Measurements from ENCODE around the gene CNTN4. TPM values are rescaled to one million over a fixed set of nuclear protein-coding genes. Genes with fewer than 3 reads are reported as not detected.

Gene CNTN4
- total and polyA plus RNA-seq, 2 of the 8 experiments (the other 6 are each of a cell fraction or from before 2014, with no cell fraction given), result 0.41 to 2.2 TPM

- no peaks in the 10 kb centered on the region for H3K9me3 ChIP-seq (ENCODE audit: insufficient read depth in 2 of 2, low read depth in 1 of 2, low read length in 1 of 2)
- H3K79me1 ChIP-seq (ENCODE audit: low read depth, low read length), result no peaks in the 10 kb centered on the region
- no peaks in the 10 kb centered on the region for H3K23me2 ChIP-seq (ENCODE audit: low read depth, low read length)
- no peak overlapping the region for H2AFZ ChIP-seq (ENCODE audit: low read length)
- no peak overlapping the region for H3K14ac ChIP-seq (ENCODE audit: insufficient read length)
- H2BK5ac ChIP-seq (ENCODE audit: low read depth, low read length), result no peak overlapping the region
- H3K36me3 ChIP-seq (ENCODE audit: control insufficient read depth in 2 of 4, insufficient read depth in 4 of 4, low read length in 3 of 4), result no peaks in the 10 kb centered on the region
- H3K4ac ChIP-seq (replicated peaks; ENCODE audit: insufficient read length, low read depth, low read length), result no peak overlapping the region
- WGBS, 2 experiments (ENCODE audit: extremely low coverage in 1 of 2, insufficient coverage in 1 of 2, insufficient read length in 1 of 2, insufficient replicate concordance in 2 of 2, low coverage in 1 of 2, low lambda C conversion rate in 2 of 2, missing lambda C conversion rate in 1 of 2), result 89% methylated on average over 4 of the region's 4 CpGs; no CpG with 5 or more reads in 1 of the 2 experiments
- H3K4me3 ChIP-seq (ENCODE audit: extremely low read depth in 1 of 4, insufficient read depth in 2 of 4, low read depth in 3 of 4, low read length in 4 of 4), result no peak overlapping the region
- no peak overlapping the region for H3K23ac ChIP-seq (ENCODE audit: insufficient read length)
- H3K56ac ChIP-seq (replicated peaks; ENCODE audit: insufficient read length, low read depth, low read length), result no peak overlapping the region
- ChIA-PET CTCF (ENCODE audit: partially characterized antibody) (interaction anchor here (1.4 kb wide), 1 partner anchor 20 kb away, joined by 5 read pairs; no protein-coding TSS in a partner anchor), POLR2A (ENCODE audit: partially characterized antibody) (no interaction called here)
- H3K9ac ChIP-seq (replicated peaks in 1 of 4; ENCODE audit: extremely low read depth in 1 of 4, low read depth in 3 of 4, low read length in 3 of 4), result no peak overlapping the region
- no peak overlapping the region for H2AK5ac ChIP-seq (ENCODE audit: low read depth, low read length)
- no peak for FAIRE-seq
- no peaks in the 10 kb centered on the region for H3K4me1 ChIP-seq (replicated peaks in 1 of 4; ENCODE audit: control insufficient read depth in 3 of 4, insufficient read depth in 4 of 4, low read length in 3 of 4)
- no peak overlapping the region for H4K8ac ChIP-seq (ENCODE audit: extremely low read depth, insufficient read depth, low read length)
- no peak overlapping the region for H2BK20ac ChIP-seq (ENCODE audit: low read length)
- H2BK12ac ChIP-seq (ENCODE audit: low read depth, low read length), result no peak overlapping the region
- H4K20me1 ChIP-seq (replicated peaks in 1 of 2; ENCODE audit: control insufficient read depth in 1 of 2, insufficient read depth in 2 of 2, low read length in 2 of 2), result no peaks in the 10 kb centered on the region
- no peaks in the 10 kb centered on the region for H3K79me2 ChIP-seq (ENCODE audit: control insufficient read depth in 1 of 2, insufficient read depth in 2 of 2, low read length in 2 of 2)
- H2BK15ac ChIP-seq (ENCODE audit: low read length), result no peak overlapping the region
- H3K27me3 ChIP-seq (replicated peaks in 1 of 4; ENCODE audit: control insufficient read depth in 3 of 4, extremely low read depth in 1 of 4, insufficient read depth in 3 of 4, low read length in 3 of 4), result no peaks in the 10 kb centered on the region
- no peak overlapping the region for H3K18ac ChIP-seq (ENCODE audit: extremely low read depth, low read length)
- H4K5ac ChIP-seq (ENCODE audit: insufficient read length, low read depth, low read length), result no peak overlapping the region
- no peak overlapping the region for H3K4me2 ChIP-seq (ENCODE audit: insufficient read depth in 1 of 2, low read depth in 2 of 2, low read length in 2 of 2)
- DNase-seq (ENCODE audit: low read depth in 1 of 2, low spot score in 2 of 2), result no peak
- no peak overlapping the region for H2BK120ac ChIP-seq (replicated peaks; ENCODE audit: low read depth, low read length)
- H4K91ac ChIP-seq (replicated peaks; ENCODE audit: insufficient read length, low read length), result no peak overlapping the region
- H3K27ac ChIP-seq (ENCODE audit: low read depth, low read length), result no peak overlapping the region
- TF ChIP-seq RXRA (IDR thresholded peaks at IDR 0.05; ENCODE audit: insufficient read depth, low read depth, low read length) (no peak), TAF7 (optimal IDR thresholded peaks at IDR 0.05; ENCODE audit: borderline replicate concordance, low read depth, low read length) (no peak), EGR1 (IDR thresholded peaks at IDR 0.05; ENCODE audit: borderline replicate concordance, low read depth, low read length) (no peak), NANOG (IDR thresholded peaks at IDR 0.05; ENCODE audit: insufficient read depth, low read depth, low read length, poor library complexity, severe bottlenecking) (no peak), CHD1 (IDR thresholded peaks at IDR 0.05; ENCODE audit: low read depth, low read length) (no peak), HDAC2 (IDR thresholded peaks at IDR 0.05; ENCODE audit: borderline replicate concordance in 1 of 2, low read depth in 2 of 2, low read length in 2 of 2) (no peak), SUZ12 (IDR thresholded peaks at IDR 0.05; ENCODE audit: low read length) (no peak), POU5F1 (IDR thresholded peaks at IDR 0.05; ENCODE audit: low read depth, low read length) (no peak)
These were observed 727.4 kb downstream of the CNTN4 start for GRCh38 chr3:2826036-2826435.
